Renal cortex interstitium (tissue), 11 donors: ENCODE measurements around the gene DPP6. TPM values are rescaled to one million over a fixed set of nuclear protein-coding genes. Genes with fewer than 3 reads are reported as not detected.
A peak's percentile ranks its signal among the peaks of the same experiment; 100 is the strongest.

ENCODE experiments used
- DNase-seq, 11 donors: peaks; one replicate each; pipeline ENCODE4 v3.0.0-alpha.2; 2013; ENCODE audit warnings: low read depth in 9 of 11, low spot score in 4 of 11; ENCODE audit errors: extremely low read depth in 1 of 11
- polyA plus RNA-seq, 3 donors: library from polyadenylated mRNA; unstranded; fragments of 120-200 nt; gene quantifications; one replicate each; pipeline ENCODE4 v1.2.1, GENCODE V29; 2013; ENCODE audit not compliant: insufficient read length in 3 of 3

Gene DPP6
- polyA plus RNA-seq, 3 donors, result 41.0 to 52.1 (median 48.4) TPM

- DNase-seq, result no peak
These were observed 420.1 kb downstream of the DPP6 start for GRCh38 chr7:154472343-154472742.

- no peak for DNase-seq
These were observed 421.2 kb downstream of the DPP6 start for GRCh38 chr7:154473360-154473759.

- DNase-seq, result no peak
These were observed 422.8 kb downstream of the DPP6 start for GRCh38 chr7:154474903-154475520.

GRCh38 chr7:154475864-154476263 lies 423.7 kb downstream of the DPP6 start:
- DNase-seq, result peak in 1 of 11 donors; percentile 2

GRCh38 chr7:154480817-154481216 lies 428.6 kb downstream of the DPP6 start:
- DNase-seq, result no peak

- no peak for DNase-seq
These were observed 430.7 kb downstream of the DPP6 start for GRCh38 chr7:154482863-154483262.

- no peak for DNase-seq
These were observed 432.2 kb downstream of the DPP6 start for GRCh38 chr7:154484406-154484805.

GRCh38 chr7:154484943-154485342 lies 432.7 kb downstream of the DPP6 start:
- no peak for DNase-seq

- no peak for DNase-seq
These were observed 437.7 kb downstream of the DPP6 start for GRCh38 chr7:154489897-154490296.

- no peak for DNase-seq
These were observed 441.4 kb downstream of the DPP6 start for GRCh38 chr7:154493594-154493993.

GRCh38 chr7:154497751-154498150 lies 445.6 kb downstream of the DPP6 start:
- DNase-seq, result no peak

GRCh38 chr7:154503962-154504550 lies 451.9 kb downstream of the DPP6 start:
- peak in 10 of 11 donors; percentile 13 to 48 (median 27) for DNase-seq

GRCh38 chr7:154504918-154505317 lies 452.7 kb downstream of the DPP6 start:
- no peak for DNase-seq

GRCh38 chr7:154505362-154505761 lies 453.2 kb downstream of the DPP6 start:
- DNase-seq, result no peak

- no peak for DNase-seq
These were observed 457.0 kb downstream of the DPP6 start for GRCh38 chr7:154509192-154509591.

GRCh38 chr7:154512121-154512833 lies 460.1 kb downstream of the DPP6 start:
- DNase-seq, result no peak

GRCh38 chr7:154517768-154518167 lies 465.6 kb downstream of the DPP6 start:
- DNase-seq, result no peak

- no peak for DNase-seq
These were observed 467.0 kb downstream of the DPP6 start for GRCh38 chr7:154519229-154519628.

- DNase-seq, result no peak
These were observed 477.9 kb downstream of the DPP6 start for GRCh38 chr7:154530136-154530535.

- DNase-seq, result no peak
These were observed 480.6 kb downstream of the DPP6 start for GRCh38 chr7:154532771-154533170.
